HepG2 (cell line): ENCODE measurements around the gene CDK5RAP2. TPM values are rescaled to one million over a fixed set of nuclear protein-coding genes. Genes with fewer than 3 reads are reported as not detected.

Experiments used
- ATAC-seq: fragments of 200-7000 bp; cut with Tn5 transposase; 3 replicates; pipeline ENCODE4 v1.9.1; 2020; ENCODE audit warnings: mild to moderate bottlenecking, moderate library complexity
- BruUV-seq: library from RNA; stranded (reverse); fragments of 400-500 nt; replicated peaks from 2 replicates; lab custom pipeline; 2021; lab: Mats Ljungman, UMichigan
- CTCF ChIA-PET: fragments of 300-600 bp; formaldehyde crosslinking; extraction: SDS; loops from one replicate; lab custom pipeline; 2021; ENCODE audit warnings: low total read pairs, inconsistent platforms, low intra/inter-chr PET ratio; lab: Yijun Ruan, JAX
- POLR2A ChIA-PET: fragments of 350-600 bp; sonication (Branson Sonifier 250); formaldehyde crosslinking; loops from one replicate; lab custom pipeline; 2020; ENCODE audit warnings: antibody characterized with exemption, inconsistent platforms; lab: Yijun Ruan, JAX
- DNase-seq: peaks from one replicate; pipeline ENCODE4 v3.0.0-alpha.2; 2015; ENCODE audit warnings: low spot score
- FAIRE-seq: peaks from 3 replicates; lab custom pipeline; 2011; peaks lifted over from hg19 to GRCh38; lab: Jason Lieb, UNC
- H2AFZ ChIP-seq: one replicate; pipeline ENCODE4 v1.6.1; 2011; ENCODE audit warnings: low read length, inconsistent platforms
- H3K27ac ChIP-seq: fragments of 300-600 bp; 3 replicates; pipeline ENCODE4 v1.8.0; 2011; ENCODE audit warnings: mixed run types, mild to moderate bottlenecking, mixed read lengths, low read length, inconsistent platforms; ENCODE audit not compliant: insufficient read depth; ENCODE audit errors: extremely low read length
- H3K27me3 ChIP-seq, 2 experiments: fragments of 200-600 bp in 1 of 2; 2 replicates in 1 of 2; 3 replicates in 1 of 2; pipeline versions ENCODE4 v1.6.0 to v1.8.0; 2011; ENCODE audit warnings: low read length in 2 of 2, mild to moderate bottlenecking in 2 of 2, moderate library complexity in 2 of 2, inconsistent platforms in 1 of 2; ENCODE audit not compliant: insufficient read depth in 2 of 2, control insufficient read depth in 1 of 2
- H3K36me3 ChIP-seq, 2 experiments: fragments of 200-600 bp in 1 of 2; replicated peaks in 1 of 2; 2 replicates in 1 of 2; 3 replicates in 1 of 2; pipeline versions ENCODE4 v1.5.1 to v1.8.0; 2011; ENCODE audit warnings: low read length in 2 of 2, inconsistent platforms in 1 of 2; ENCODE audit not compliant: insufficient read depth in 2 of 2, control insufficient read depth in 1 of 2
- H3K4me1 ChIP-seq: 2 replicates; pipeline ENCODE4 v1.5.1; 2012; ENCODE audit warnings: low read length, inconsistent platforms; ENCODE audit not compliant: insufficient read depth
- H3K4me2 ChIP-seq: 2 replicates; pipeline ENCODE4 v1.6.0; 2011; ENCODE audit warnings: low read depth, low read length, inconsistent platforms
- H3K4me3 ChIP-seq, 3 experiments: fragments of 200-600 bp in 1 of 3; sonication (generic), shearing (Covaris generic) in 1 of 3; replicated peaks in 1 of 3; 2 replicates each; pipeline ENCODE4 v1.5.1; 2011 to 2016; ENCODE audit warnings: low read length in 3 of 3, inconsistent platforms in 2 of 3, low read depth in 2 of 3, mild to moderate bottlenecking in 2 of 3, control low read depth in 1 of 3, mixed read lengths in 1 of 3; ENCODE audit not compliant: insufficient read depth in 1 of 3
- H3K79me2 ChIP-seq: one replicate; pipeline ENCODE4 v1.6.1; 2011; ENCODE audit warnings: low read length, inconsistent platforms; ENCODE audit not compliant: insufficient read depth
- H3K9ac ChIP-seq: 2 replicates; pipeline ENCODE4 v1.6.0; 2011; ENCODE audit warnings: mild to moderate bottlenecking, low read depth, low read length, inconsistent platforms; ENCODE audit not compliant: insufficient read depth
- H3K9me3 ChIP-seq: 2 replicates; pipeline ENCODE4 v1.5.1; 2012; ENCODE audit warnings: mild to moderate bottlenecking, low read length
- H4K20me1 ChIP-seq: 2 replicates; pipeline ENCODE4 v1.6.0; 2011; ENCODE audit warnings: inconsistent platforms, mild to moderate bottlenecking, low read length, moderate library complexity; ENCODE audit not compliant: insufficient read depth
- KAT7 ChIP-seq: IDR thresholded peaks from 2 replicates; pipeline ENCODE4 v1.6.1; 2018; ENCODE audit warnings: borderline replicate concordance, missing compliant biosample characterization
- NAIF1 ChIP-seq: sonication (generic); formaldehyde crosslinking; IDR thresholded peaks from 2 replicates; pipeline ENCODE4 v1.5.0; 2020; ENCODE audit warnings: mild to moderate bottlenecking, missing genetic modification reagents, borderline replicate concordance
- PCBP1 ChIP-seq: fragments of 200-400 bp; formaldehyde crosslinking; IDR thresholded peaks from 2 replicates; pipeline ENCODE4 v1.6.1; 2017; ENCODE audit warnings: mild to moderate bottlenecking, low read depth, low read length, borderline replicate concordance
- RAD21 ChIP-seq: fragments of 450-650 bp; formaldehyde crosslinking; IDR thresholded peaks from 2 replicates; pipeline ENCODE4 v1.5.0; 2020; ENCODE audit warnings: mild to moderate bottlenecking
- SOX5 ChIP-seq: IDR thresholded peaks from 2 replicates; pipeline ENCODE4 v1.6.1; 2016; ENCODE audit warnings: borderline replicate concordance
- XRCC5 ChIP-seq: fragments of 200-400 bp; formaldehyde crosslinking; optimal IDR thresholded peaks from 2 replicates; pipeline ENCODE3; 2017; ENCODE audit warnings: mild to moderate bottlenecking, low read length
- ZNF20 ChIP-seq: sonication (generic); formaldehyde crosslinking; IDR thresholded peaks from 2 replicates; pipeline ENCODE4 v1.4.0; 2020; ENCODE audit warnings: mild to moderate bottlenecking, moderate library complexity, missing genetic modification reagents
- ZNF556 ChIP-seq: sonication (generic); formaldehyde crosslinking; IDR thresholded peaks from 2 replicates; pipeline ENCODE4 v1.4.0; 2020; ENCODE audit warnings: mild to moderate bottlenecking, missing genetic modification reagents, borderline replicate concordance
- WGBS: methylation state at CpG from one replicate; pipeline ENCODE4 v1.1.6; 2017; ENCODE audit warnings: low lambda C conversion rate; 5-methylcytosine and 5-hydroxymethylcytosine counted together
- in situ Hi-C: cut with HindIII; loops from 2 replicates; pipeline ENCODE4 v1.10.0; 2017; ENCODE audit warnings: low pct_unique_long_range_greater_than_20kb; ENCODE audit not compliant: extremely low pct_ligation_motif_present
- intact Hi-C: fragments of 100-400 bp; cut with micrococcal nuclease; formaldehyde crosslinking; loops from one replicate; pipeline ENCODE4 v1.10.0; 2022; ENCODE audit not compliant: unreplicated experiment
- polyA plus RNA-seq, 8 experiments: library from polyadenylated mRNA; depleted of rRNA in 3 of 8; stranded (reverse) in 7 of 8; unstranded in 1 of 8; fragments of >200 nt; fragmentation: Illumina TruSeq in 4 of 8; extraction: Trizol in 4 of 8; gene quantifications; 2 replicates each; pipeline versions ENCODE4 v1.2.1 to v1.2.3, GENCODE V29; 2011 to 2016; ENCODE audit warnings: low read depth in 4 of 8, missing spikeins in 1 of 8, mixed read lengths in 1 of 8; ENCODE audit not compliant: insufficient read depth in 1 of 8
- total RNA-seq, 5 experiments: library from RNA; depleted of rRNA; stranded (reverse); fragments of >200 nt; fragmentation: Illumina TruSeq; extraction: Trizol; gene quantifications; 2 replicates each; pipeline ENCODE4 v1.2.3, GENCODE V29; 2016; ENCODE audit warnings: low read depth in 1 of 5
- TF ChIP-seq, protein P1 (sequence below): sonication (generic); formaldehyde crosslinking; IDR thresholded peaks from 2 replicates; pipeline ENCODE4 v1.5.0; 2020; ENCODE audit warnings: mild to moderate bottlenecking, missing genetic modification reagents, borderline replicate concordance
- TF ChIP-seq, protein P2 (sequence below): IDR thresholded peaks from 2 replicates; pipeline ENCODE4 v1.6.1; 2016; ENCODE audit warnings: low read depth, borderline replicate concordance
- TF ChIP-seq, protein P3 (sequence below): IDR thresholded peaks from 2 replicates; pipeline ENCODE4 v1.6.1; 2016
- TF ChIP-seq, protein P4 (sequence below): sonication (generic); formaldehyde crosslinking; IDR thresholded peaks from 2 replicates; pipeline ENCODE4 v1.5.0; 2020; ENCODE audit warnings: mild to moderate bottlenecking, missing genetic modification reagents, moderate library complexity
- TF ChIP-seq, protein P5 (sequence below): sonication (generic); formaldehyde crosslinking; IDR thresholded peaks from 2 replicates; pipeline ENCODE4 v1.4.0; 2020; ENCODE audit warnings: missing genetic modification reagents, borderline replicate concordance

Gene CDK5RAP2
- total and polyA plus RNA-seq, 2 of the 13 experiments (the other 11 are each of a cell fraction or from before 2014, with no cell fraction given), result 31.8 to 42.2 TPM

DNA sequence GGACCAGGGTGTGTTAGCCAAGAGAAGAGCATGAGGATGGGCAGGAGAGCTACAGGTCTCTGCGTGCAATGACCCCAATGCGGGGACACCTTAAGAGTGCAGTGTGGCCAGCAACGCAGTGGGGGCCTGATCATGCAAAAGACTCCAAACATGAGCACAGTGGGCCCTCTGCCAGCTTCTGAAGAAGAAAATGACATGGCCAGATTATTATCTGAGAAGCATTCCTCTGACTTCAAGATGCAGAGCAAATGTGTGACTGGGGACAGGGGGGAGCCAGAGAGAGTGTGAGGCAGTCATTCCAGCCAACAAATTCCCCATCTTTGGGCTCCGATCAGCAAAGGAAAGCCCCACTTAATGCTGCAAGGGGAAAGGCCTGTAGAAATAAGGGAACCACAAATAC lies 229.4 kb downstream of the CDK5RAP2 start (continued):
- TF ChIP-seq, protein P1, sequence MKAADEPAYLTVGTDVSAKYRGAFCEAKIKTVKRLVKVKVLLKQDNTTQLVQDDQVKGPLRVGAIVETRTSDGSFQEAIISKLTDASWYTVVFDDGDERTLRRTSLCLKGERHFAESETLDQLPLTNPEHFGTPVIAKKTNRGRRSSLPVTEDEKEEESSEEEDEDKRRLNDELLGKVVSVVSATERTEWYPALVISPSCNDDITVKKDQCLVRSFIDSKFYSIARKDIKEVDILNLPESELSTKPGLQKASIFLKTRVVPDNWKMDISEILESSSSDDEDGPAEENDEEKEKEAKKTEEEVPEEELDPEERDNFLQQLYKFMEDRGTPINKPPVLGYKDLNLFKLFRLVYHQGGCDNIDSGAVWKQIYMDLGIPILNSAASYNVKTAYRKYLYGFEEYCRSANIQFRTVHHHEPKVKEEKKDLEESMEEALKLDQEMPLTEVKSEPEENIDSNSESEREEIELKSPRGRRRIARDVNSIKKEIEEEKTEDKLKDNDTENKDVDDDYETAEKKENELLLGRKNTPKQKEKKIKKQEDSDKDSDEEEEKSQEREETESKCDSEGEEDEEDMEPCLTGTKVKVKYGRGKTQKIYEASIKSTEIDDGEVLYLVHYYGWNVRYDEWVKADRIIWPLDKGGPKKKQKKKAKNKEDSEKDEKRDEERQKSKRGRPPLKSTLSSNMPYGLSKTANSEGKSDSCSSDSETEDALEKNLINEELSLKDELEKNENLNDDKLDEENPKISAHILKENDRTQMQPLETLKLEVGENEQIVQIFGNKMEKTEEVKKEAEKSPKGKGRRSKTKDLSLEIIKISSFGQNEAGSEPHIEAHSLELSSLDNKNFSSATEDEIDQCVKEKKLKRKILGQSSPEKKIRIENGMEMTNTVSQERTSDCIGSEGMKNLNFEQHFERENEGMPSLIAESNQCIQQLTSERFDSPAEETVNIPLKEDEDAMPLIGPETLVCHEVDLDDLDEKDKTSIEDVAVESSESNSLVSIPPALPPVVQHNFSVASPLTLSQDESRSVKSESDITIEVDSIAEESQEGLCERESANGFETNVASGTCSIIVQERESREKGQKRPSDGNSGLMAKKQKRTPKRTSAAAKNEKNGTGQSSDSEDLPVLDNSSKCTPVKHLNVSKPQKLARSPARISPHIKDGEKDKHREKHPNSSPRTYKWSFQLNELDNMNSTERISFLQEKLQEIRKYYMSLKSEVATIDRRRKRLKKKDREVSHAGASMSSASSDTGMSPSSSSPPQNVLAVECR (CRISPR knock-in tag), result no peak
- TF ChIP-seq, protein P2, sequence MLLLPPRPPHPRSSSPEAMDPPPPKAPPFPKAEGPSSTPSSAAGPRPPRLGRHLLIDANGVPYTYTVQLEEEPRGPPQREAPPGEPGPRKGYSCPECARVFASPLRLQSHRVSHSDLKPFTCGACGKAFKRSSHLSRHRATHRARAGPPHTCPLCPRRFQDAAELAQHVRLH, result no peak

GRCh38 chr9:120348951-120349429 lies 231.0 kb downstream of the CDK5RAP2 start:
- FAIRE-seq (no peak), ATAC-seq (peak; percentile 95), DNase-seq (peak; percentile 44)
- peak overlapping the region; percentile 54 for H3K4me2 ChIP-seq
- no peaks in the 10 kb centered on the region for H3K4me1 ChIP-seq
- H3K36me3 ChIP-seq, result no peaks in the 10 kb centered on the region
- H4K20me1 ChIP-seq, result no peaks in the 10 kb centered on the region
- H3K79me2 ChIP-seq, result no peaks in the 10 kb centered on the region
- intact Hi-C loops (loop anchor here (1.0 to 2.0 kb wide), 2 partner anchors 793 to 972 kb away; no protein-coding TSS in a partner anchor), in situ Hi-C loops (no loop called here)
- BruUV-seq, result no TSS peak
- H3K4me3 ChIP-seq, result peak overlapping the region in 1 of 3 experiments; percentile 23; a peak in 1 of 6 replicates
- WGBS, result 4% methylated on average over 3 of the region's 16 CpGs
- CTCF ChIA-PET, result interaction anchor here (1.3 to 1.9 kb wide), 3 partner anchors 387 to 973 kb away, joined by 4 to 8 read pairs (median 8); no protein-coding TSS in a partner anchor
- no peaks in the 10 kb centered on the region for H3K27me3 ChIP-seq
- no peak overlapping the region for H2AFZ ChIP-seq
- no peak overlapping the region for H3K9ac ChIP-seq
- POLR2A ChIA-PET, result no interaction called here
- H3K27ac ChIP-seq, result no peak overlapping the region
- no peaks in the 10 kb centered on the region for H3K9me3 ChIP-seq
- no peak for TF ChIP-seq SOX5 (CRISPR knock-in tag)
- TF ChIP-seq, protein P3, sequence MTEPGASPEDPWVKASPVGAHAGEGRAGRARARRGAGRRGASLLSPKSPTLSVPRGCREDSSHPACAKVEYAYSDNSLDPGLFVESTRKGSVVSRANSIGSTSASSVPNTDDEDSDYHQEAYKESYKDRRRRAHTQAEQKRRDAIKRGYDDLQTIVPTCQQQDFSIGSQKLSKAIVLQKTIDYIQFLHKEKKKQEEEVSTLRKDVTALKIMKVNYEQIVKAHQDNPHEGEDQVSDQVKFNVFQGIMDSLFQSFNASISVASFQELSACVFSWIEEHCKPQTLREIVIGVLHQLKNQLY (CRISPR knock-in tag), result no peak
- no peak for TF ChIP-seq ZNF20
- no peak for TF ChIP-seq NAIF1
- no peak for TF ChIP-seq KAT7
- no peak for TF ChIP-seq XRCC5
- TF ChIP-seq RAD21 (CRISPR knock-in tag), result peak; percentile 78
- no peak for TF ChIP-seq ZNF556
- no peak for TF ChIP-seq PCBP1
- TF ChIP-seq, protein P4, sequence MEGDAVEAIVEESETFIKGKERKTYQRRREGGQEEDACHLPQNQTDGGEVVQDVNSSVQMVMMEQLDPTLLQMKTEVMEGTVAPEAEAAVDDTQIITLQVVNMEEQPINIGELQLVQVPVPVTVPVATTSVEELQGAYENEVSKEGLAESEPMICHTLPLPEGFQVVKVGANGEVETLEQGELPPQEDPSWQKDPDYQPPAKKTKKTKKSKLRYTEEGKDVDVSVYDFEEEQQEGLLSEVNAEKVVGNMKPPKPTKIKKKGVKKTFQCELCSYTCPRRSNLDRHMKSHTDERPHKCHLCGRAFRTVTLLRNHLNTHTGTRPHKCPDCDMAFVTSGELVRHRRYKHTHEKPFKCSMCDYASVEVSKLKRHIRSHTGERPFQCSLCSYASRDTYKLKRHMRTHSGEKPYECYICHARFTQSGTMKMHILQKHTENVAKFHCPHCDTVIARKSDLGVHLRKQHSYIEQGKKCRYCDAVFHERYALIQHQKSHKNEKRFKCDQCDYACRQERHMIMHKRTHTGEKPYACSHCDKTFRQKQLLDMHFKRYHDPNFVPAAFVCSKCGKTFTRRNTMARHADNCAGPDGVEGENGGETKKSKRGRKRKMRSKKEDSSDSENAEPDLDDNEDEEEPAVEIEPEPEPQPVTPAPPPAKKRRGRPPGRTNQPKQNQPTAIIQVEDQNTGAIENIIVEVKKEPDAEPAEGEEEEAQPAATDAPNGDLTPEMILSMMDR, result peak; percentile 84
- TF ChIP-seq, protein P5, sequence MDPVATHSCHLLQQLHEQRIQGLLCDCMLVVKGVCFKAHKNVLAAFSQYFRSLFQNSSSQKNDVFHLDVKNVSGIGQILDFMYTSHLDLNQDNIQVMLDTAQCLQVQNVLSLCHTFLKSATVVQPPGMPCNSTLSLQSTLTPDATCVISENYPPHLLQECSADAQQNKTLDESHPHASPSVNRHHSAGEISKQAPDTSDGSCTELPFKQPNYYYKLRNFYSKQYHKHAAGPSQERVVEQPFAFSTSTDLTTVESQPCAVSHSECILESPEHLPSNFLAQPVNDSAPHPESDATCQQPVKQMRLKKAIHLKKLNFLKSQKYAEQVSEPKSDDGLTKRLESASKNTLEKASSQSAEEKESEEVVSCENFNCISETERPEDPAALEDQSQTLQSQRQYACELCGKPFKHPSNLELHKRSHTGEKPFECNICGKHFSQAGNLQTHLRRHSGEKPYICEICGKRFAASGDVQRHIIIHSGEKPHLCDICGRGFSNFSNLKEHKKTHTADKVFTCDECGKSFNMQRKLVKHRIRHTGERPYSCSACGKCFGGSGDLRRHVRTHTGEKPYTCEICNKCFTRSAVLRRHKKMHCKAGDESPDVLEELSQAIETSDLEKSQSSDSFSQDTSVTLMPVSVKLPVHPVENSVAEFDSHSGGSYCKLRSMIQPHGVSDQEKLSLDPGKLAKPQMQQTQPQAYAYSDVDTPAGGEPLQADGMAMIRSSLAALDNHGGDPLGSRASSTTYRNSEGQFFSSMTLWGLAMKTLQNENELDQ (CRISPR knock-in tag), result no peak
